Caco-2 (cell line): Measurements from ENCODE around the gene DLG2. TPM values are rescaled to one million over a fixed set of nuclear protein-coding genes. Genes with fewer than 3 reads are reported as not detected.

Source experiments
- BruUV-seq: library from RNA; stranded (reverse); fragments of 400-500 nt; replicated peaks from 2 replicates; lab custom pipeline; 2021; lab: Mats Ljungman, UMichigan
- CTCF ChIA-PET: fragments of 300-600 bp; sonication (Branson Sonifier 250); formaldehyde crosslinking; loops from one replicate; lab custom pipeline; 2022; ENCODE audit warnings: antibody characterized with exemption; lab: Charles Lee
- POLR2A ChIA-PET: fragments of 300-600 bp; sonication (Branson Sonifier 250); formaldehyde crosslinking; loops from one replicate; lab custom pipeline; 2022; ENCODE audit warnings: antibody characterized with exemption; lab: Charles Lee
- DNase-seq, 2 experiments: peaks; one replicate each; pipeline versions ENCODE4 v3.0.0 to v3.0.0-alpha.2; 2020 to 2022
- H3K27me3 ChIP-seq: replicated peaks from 2 replicates; pipeline ENCODE4 v1.6.0; 2011; ENCODE audit warnings: low read length; ENCODE audit not compliant: control insufficient read depth, insufficient read depth
- H3K36me3 ChIP-seq: 2 replicates; pipeline ENCODE4 v1.5.1; 2011; ENCODE audit warnings: low read length; ENCODE audit not compliant: control insufficient read depth, insufficient read depth
- H3K4me1 ChIP-seq: fragments of 250-450 bp; sonication (Bioruptor Pico); 2 replicates; pipeline ENCODE4 v1.5.1; 2020; ENCODE audit warnings: mild to moderate bottlenecking
- H3K4me3 ChIP-seq: 2 replicates; pipeline ENCODE4 v1.5.1; 2011; ENCODE audit warnings: low read depth, mild to moderate bottlenecking, control low read depth, low read length
- H3K9me3 ChIP-seq: fragments of 250-450 bp; sonication (Bioruptor Pico); 2 replicates; pipeline ENCODE4 v1.5.1; 2020; ENCODE audit warnings: mild to moderate bottlenecking, moderate library complexity
- H3K27ac Mint-ChIP-seq: one replicate; pipeline ENCODE4 v1.8.0; 2022; ENCODE audit warnings: mixed read lengths; ENCODE audit not compliant: unreplicated experiment
- H3K27me3 Mint-ChIP-seq: one replicate; pipeline ENCODE4 v1.8.0; 2022; ENCODE audit warnings: mixed read lengths; ENCODE audit not compliant: insufficient read depth, unreplicated experiment
- H3K36me3 Mint-ChIP-seq: one replicate; pipeline ENCODE4 v1.8.0; 2022; ENCODE audit warnings: mild to moderate bottlenecking, mixed read lengths; ENCODE audit not compliant: insufficient read depth, unreplicated experiment
- H3K4me1 Mint-ChIP-seq: one replicate; pipeline ENCODE4 v1.8.0; 2022; ENCODE audit warnings: low read depth, mixed read lengths; ENCODE audit not compliant: unreplicated experiment
- H3K4me3 Mint-ChIP-seq: one replicate; pipeline ENCODE4 v1.8.0; 2022; ENCODE audit warnings: mild to moderate bottlenecking, moderate library complexity, mixed read lengths; ENCODE audit not compliant: unreplicated experiment
- H3K9me3 Mint-ChIP-seq: one replicate; pipeline ENCODE4 v1.8.0; 2022; ENCODE audit warnings: mixed read lengths; ENCODE audit not compliant: unreplicated experiment
- CTCF ChIP-seq, 2 experiments: fragments of 200-600 bp in 1 of 2; IDR thresholded peaks; 1 replicate in 1 of 2; 2 replicates in 1 of 2; pipeline versions ENCODE4 v1.5.1 to v1.8.0; 2011 to 2022; ENCODE audit warnings: antibody characterized with exemption in 1 of 2, control low read depth in 1 of 2, inconsistent platforms in 1 of 2, low read depth in 1 of 2, low read length in 1 of 2, mild to moderate bottlenecking in 1 of 2, moderate library complexity in 1 of 2; ENCODE audit not compliant: insufficient read depth in 1 of 2, severe bottlenecking in 1 of 2, unreplicated experiment in 1 of 2
- intact Hi-C: fragments of 100-400 bp; cut with micrococcal nuclease; formaldehyde crosslinking; loops from one replicate; pipeline ENCODE4 v1.10.0; 2022; ENCODE audit not compliant: unreplicated experiment
- total RNA-seq: library from RNA; stranded (reverse); gene quantifications from 2 replicates; pipeline ENCODE4 v1.2.3, GENCODE V29; 2022

DLG2 gene
- total RNA-seq, 1 experiment from 2014 or later: 21.6 TPM

GRCh38 chr11:83663988-83664387 lies 1963.2 kb downstream of the DLG2 start:
- CTCF ChIA-PET: no interaction called here
- intact Hi-C loops: loop anchor here (2.0 kb wide), 1 partner anchor 47 kb away; no protein-coding TSS in a partner anchor
- peaks cover 20% of the 10 kb centered on the region for H3K4me1 Mint-ChIP-seq

GRCh38 chr11:83663446-83663845 lies 1963.7 kb downstream of the DLG2 start:
- Mint-ChIP-seq H3K27ac (no peak overlapping the region), H3K4me3 (no peak overlapping the region), H3K27me3 (no peaks in the 10 kb centered on the region), H3K36me3 (no peaks in the 10 kb centered on the region), H3K9me3 (no peaks in the 10 kb centered on the region), H3K4me1 (peaks cover 20% of the 10 kb centered on the region)
- Histone ChIP-seq H3K9me3 (no peaks in the 10 kb centered on the region), H3K27me3 (no peaks in the 10 kb centered on the region), H3K4me3 (no peak overlapping the region), H3K36me3 (no peaks in the 10 kb centered on the region), H3K4me1 (peaks cover 23% of the 10 kb centered on the region)
- CTCF ChIA-PET: no interaction called here
- no TSS peak for BruUV-seq
- DNase-seq: no peak
- POLR2A ChIA-PET: no interaction called here
- intact Hi-C loops: loop anchor here (2.0 kb wide), 1 partner anchor 47 kb away; no protein-coding TSS in a partner anchor
- no peak for TF ChIP-seq CTCF (IDR thresholded peaks at IDR 0.05; ENCODE audit: insufficient read depth in 1 of 2, low read depth in 1 of 2, low read length in 1 of 2, severe bottlenecking in 1 of 2, unreplicated experiment in 1 of 2)

More at GRCh38 chr11:83663988-83664387, 1963.2 kb downstream of the DLG2 start:
- Histone ChIP-seq H3K4me1 (peaks cover 23% of the 10 kb centered on the region), H3K27me3 (no peaks in the 10 kb centered on the region), H3K4me3 (no peak overlapping the region), H3K9me3 (no peaks in the 10 kb centered on the region), H3K36me3 (no peaks in the 10 kb centered on the region)
- Mint-ChIP-seq H3K27ac (no peak overlapping the region), H3K36me3 (no peaks in the 10 kb centered on the region), H3K4me3 (no peak overlapping the region), H3K9me3 (no peaks in the 10 kb centered on the region), H3K27me3 (no peaks in the 10 kb centered on the region)
- DNase-seq: no peak
- BruUV-seq: no TSS peak
- no peak for TF ChIP-seq CTCF (IDR thresholded peaks at IDR 0.05; ENCODE audit: insufficient read depth in 1 of 2, low read depth in 1 of 2, low read length in 1 of 2, severe bottlenecking in 1 of 2, unreplicated experiment in 1 of 2)
- POLR2A ChIA-PET: no interaction called here

- no peaks in the 10 kb centered on the region for H3K36me3 Mint-ChIP-seq
- Histone ChIP-seq H3K36me3 (no peaks in the 10 kb centered on the region), H3K9me3 (no peaks in the 10 kb centered on the region), H3K4me1 (peaks cover 23% of the 10 kb centered on the region), H3K4me3 (no peak overlapping the region), H3K27me3 (no peaks in the 10 kb centered on the region)
- no peak for DNase-seq
- H3K4me3 Mint-ChIP-seq: no peak overlapping the region
- CTCF ChIA-PET: no interaction called here
- peaks cover 20% of the 10 kb centered on the region for H3K4me1 Mint-ChIP-seq
- H3K27ac Mint-ChIP-seq: no peak overlapping the region
- BruUV-seq: no TSS peak
- intact Hi-C loops: loop anchor here (2.0 kb wide), 1 partner anchor 48 kb away; no protein-coding TSS in a partner anchor
- H3K9me3 Mint-ChIP-seq: no peaks in the 10 kb centered on the region
- H3K27me3 Mint-ChIP-seq: no peaks in the 10 kb centered on the region
- POLR2A ChIA-PET: no interaction called here
- no peak for TF ChIP-seq CTCF (IDR thresholded peaks at IDR 0.05; ENCODE audit: insufficient read depth in 1 of 2, low read depth in 1 of 2, low read length in 1 of 2, severe bottlenecking in 1 of 2, unreplicated experiment in 1 of 2)
These were observed 1964.7 kb downstream of the DLG2 start for GRCh38 chr11:83662494-83662893.
